Putamen (tissue), 1 donor: ENCODE results near the gene CA7.
"Not testable (repeated sequence)": the region's sequence is repeated elsewhere in the genome, so short reads cannot be mapped to it uniquely, and the experiment has no call there.

ENCODE experiments used
- DNase-seq: peaks from one replicate; pipeline ENCODE4 v3.0.0-alpha.2; 2016; ENCODE audit warnings: low spot score

The CA7 gene

GRCh38 chr16:66846831-66847230 is 2.6 kb downstream of the CA7 start:
- no peak for DNase-seq

DNA sequence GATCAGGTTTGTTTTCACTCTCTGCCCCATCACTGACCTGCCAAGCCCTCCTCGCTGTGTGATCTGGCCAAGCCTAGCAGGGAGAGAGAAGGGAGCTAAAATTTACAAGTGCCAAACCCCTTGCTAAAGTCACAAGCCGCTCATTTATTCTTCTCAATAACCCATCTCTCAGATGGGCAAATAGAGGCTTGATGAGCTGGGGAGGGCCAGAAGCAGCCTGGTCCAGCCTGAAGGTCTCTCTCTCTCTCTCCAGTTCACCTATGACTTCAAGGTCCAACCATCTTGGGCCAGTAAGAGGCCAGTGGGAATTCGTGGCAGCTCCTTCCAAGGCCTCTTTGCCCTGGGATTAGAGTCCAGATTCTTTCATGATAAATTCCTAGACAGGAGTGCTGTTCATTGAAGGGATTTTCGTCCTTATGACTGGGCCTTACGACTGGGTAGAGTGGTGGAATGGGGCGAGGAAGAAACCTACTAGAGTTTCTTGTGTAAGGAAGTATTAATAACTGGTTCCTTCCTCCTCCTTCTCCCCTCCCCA is 3.4 kb downstream of the CA7 start:
- no peak for DNase-seq

- no peak for DNase-seq
These were observed 4.0 kb downstream of the CA7 start for GRCh38 chr16:66848172-66848571.

GRCh38 chr16:66849021-66849420 is 4.8 kb downstream of the CA7 start:
- DNase-seq, result no peak

- no peak for DNase-seq
These were observed 5.3 kb downstream of the CA7 start for GRCh38 chr16:66849549-66849948.

- no peak for DNase-seq
These were observed 6.1 kb downstream of the CA7 start for GRCh38 chr16:66850115-66850815.

DNA sequence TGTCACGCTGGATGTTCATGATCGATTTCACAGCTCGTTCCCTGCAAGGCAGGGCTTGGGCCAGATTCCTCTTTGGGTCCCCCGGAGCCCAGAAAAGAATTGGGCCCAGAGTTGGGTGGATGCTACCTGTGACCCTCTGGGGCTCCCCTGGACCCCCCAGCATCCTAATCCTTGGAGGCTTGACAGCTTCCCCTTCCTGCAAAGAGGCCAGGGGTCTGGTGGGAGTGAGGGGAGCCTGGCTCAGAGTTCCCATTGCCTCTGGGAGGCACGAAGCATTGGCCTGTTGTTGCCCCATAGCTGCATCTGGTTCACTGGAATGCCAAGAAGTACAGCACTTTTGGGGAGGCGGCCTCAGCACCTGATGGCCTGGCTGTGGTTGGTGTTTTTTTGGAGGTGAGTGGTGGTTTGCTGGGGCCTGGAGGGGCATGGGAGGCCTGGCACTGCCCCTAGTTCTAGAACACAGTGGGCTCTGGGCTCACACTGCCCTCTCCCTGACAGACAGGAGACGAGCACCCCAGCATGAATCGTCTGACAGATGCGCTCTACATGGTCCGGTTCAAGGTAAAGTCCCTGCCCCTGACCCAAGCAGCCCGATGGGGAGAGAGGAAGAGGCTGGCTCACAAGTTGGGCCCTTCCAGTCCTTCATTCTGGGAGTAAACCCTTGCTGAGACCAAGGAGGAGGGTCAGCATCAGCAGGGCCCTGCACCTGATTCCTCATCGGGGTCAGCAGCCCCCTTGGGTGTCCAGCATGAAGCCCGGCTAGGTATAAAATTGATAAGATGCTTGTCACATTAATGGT is 7.2 kb downstream of the CA7 start:
- no peak for DNase-seq

DNA sequence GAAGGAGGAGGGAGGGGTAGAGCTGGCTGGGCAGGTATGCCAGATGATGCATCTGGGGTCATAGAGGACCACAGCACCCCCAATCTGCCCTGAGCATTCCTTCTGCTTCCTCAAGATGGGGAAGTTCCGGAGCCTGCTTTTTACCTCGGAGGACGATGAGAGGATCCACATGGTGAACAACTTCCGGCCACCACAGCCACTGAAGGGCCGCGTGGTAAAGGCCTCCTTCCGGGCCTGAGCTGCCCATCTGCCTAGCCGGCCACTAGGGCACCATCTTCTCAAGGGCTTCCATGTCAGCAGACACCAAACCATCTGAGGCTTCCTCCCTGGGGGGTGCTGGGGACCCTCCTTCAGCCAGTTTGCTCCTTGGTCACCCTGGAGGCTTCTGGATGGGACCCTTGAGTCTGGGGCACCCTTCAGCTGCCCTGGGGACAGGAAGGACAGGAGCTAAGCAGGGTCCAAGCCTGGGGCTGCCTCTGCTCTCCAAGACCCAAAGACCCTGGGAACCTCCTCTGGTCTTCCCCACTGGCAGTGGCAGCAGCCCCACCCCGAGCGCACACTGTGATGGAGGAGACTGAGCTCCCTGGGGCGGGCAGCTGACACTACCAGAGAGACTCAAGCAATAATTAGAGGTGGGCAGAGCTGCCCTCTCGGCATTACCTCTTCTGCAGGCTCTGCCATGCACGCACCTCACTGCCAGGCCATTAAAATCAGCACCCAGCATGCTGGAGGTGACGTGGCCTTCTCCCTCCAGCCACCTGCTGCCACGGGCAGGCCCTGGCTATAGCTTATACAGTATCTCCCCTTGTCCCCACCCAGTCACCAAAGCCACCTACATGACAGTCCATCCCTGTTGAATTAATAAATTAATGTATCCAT is 9.3 kb downstream of the CA7 start:
- no peak for DNase-seq

DNA sequence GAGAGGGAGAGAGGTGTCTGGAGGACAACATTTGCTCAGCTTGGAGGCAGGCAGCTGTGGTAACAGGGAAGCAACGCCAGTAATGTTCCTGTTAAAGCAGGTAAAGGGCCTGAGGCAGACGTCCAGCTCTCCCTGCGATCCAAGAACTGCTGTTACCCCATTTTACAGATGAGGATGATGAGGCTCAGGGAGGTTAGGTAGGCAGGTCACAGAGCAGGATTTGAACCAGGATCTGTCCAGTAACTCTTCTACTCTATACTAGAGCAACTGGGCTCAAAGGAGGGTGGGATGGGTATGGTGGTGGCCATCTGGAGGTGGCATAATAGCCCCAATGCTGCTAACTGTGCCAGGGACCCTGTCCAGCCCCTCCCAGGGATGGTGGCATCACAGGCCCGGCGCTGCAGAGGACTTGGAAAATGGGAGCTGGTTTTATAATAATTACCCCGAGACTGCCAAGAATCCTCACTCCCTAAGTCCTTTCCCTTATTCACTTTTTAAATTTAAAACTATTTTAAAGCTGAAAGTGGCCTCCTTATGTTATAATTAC is 12.0 kb downstream of the CA7 start:
- no peak for DNase-seq

GRCh38 chr16:66856801-66857200 is 12.6 kb downstream of the CA7 start:
- DNase-seq, result no peak

DNA sequence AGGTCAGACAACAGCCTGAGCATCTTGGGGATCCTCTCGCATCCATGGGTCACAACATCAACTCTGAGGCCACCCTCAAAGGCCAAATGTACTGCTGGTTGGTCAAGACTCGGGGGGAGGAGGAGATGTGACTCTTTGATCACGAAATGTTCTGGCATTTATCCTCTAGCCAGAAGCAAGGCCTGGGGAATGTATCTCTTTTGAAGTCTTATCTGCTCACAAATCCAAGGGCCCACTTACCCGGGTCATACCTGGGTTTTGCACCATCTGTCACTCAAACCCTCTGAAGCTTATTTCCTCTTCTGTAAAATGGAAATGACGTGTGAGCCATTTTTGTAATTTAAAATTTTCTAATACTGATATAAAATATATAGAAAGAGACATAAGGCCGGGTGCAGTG is 13.2 kb downstream of the CA7 start:
- DNase-seq, result no peak

DNA sequence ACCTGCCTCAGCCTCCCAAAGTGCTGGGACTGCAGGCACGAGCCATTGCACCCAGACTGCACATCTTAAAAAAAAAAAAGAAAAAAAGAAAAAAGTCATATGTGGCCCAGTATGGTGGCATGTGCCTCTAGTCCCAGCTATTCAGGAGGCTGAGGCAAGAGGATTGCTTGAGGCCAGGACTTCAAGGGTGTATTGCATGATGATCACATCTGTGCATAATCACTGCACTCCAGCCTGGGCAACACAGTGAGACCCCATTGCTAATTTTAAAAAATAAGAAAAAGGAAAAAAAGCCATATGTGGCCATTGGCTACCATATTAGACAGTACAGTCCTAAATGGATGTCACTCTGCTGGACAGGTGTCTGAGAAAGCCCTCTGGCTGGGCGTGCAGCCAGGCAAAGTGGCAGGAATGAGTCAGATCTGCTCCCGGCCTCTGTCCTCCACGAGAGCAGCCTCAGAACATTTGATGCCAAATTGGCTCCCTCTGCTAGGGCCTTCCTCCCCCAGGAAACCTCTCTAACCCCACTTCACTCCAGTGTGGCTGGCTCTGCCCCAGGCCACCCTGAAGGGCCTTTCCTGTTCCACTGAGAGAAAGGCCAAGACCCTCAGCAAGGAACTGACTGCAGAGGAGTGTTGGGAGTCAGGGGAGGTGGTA is 14.7 kb downstream of the CA7 start:
- DNase-seq, result no peak

DNA sequence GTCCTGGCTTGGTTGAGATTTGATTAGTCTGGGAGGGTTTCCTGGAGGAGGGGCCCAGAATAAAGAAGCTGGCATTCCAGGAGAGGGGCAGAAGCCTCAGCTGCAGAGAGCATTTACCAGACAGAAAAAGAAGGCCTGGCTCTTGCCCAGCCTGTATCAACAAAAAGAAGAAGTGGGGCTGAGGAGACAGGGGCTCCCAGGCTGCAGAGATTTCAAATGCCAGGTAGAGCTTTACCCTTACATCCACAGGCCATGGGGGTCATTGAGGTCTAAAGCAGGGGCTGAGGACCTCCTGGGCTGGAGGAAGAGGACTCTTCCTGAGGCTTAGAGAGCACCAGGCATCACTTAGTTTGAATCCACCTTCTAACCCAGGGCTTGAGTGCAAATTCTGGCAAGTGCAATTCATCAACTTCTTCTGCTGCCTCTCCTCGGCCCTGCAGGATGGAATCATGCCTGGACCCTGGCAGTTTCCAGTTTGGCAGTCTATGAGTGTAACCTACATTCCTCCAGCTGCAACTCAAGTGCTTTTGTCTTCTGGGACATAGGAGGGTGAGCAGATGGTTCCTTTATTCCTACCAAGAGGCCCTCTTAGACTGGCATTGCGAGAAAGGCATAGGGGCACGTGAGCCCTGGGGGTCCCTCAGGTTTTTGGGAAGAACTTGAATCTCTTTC is 15.3 kb downstream of the CA7 start:
- DNase-seq, result no peak

DNA sequence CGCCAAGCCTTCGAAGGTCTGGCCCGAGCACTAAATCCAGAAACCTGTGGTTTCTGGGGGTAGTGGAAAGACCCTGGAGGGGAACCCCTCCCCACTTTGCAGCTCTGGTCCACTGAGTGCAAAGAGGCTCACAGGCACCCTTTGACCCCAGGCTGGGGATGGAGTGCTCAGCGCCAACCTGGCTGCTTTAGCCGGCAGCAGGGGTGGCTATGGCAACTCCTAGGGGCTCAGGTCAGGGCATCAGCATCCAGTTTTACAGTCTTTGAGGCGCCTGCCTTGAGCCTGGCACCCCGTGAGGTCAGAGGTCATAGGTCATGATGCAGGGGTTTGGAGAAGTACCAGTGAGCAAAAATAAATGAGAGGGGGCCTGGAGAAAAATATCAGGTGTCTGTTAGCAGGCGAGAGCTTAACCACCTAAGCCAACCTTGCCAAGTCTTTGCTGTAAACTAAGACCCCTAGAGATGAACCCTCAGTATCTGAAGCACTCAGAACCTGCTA is 17.9 kb downstream of the CA7 start:
- DNase-seq, result no peak

DNA sequence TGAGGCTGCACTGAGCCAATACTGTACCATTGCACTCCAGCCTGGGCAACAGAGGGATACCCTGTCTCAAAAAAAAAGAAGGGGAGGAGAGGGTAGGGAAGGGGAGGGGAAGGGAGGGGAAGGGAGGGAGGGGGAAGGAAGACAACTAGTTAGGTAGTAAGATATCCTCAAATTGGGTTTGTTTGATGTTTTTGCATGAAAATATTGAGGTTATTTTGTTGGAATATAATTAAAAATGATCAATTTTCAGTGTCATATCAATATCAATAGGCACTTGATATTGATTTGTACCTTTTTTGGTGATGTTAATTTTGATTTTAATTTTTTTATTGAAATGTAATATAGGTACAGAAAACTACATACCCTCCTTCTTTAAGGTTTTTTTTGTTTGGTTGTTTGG is 19.5 kb downstream of the CA7 start:
- DNase-seq, result no peak

- DNase-seq, result no peak
These were observed 25.2 kb downstream of the CA7 start for GRCh38 chr16:66869424-66869823.

- DNase-seq, result not testable (repeated sequence)
These were observed 27.1 kb downstream of the CA7 start for GRCh38 chr16:66871363-66871762.

DNA sequence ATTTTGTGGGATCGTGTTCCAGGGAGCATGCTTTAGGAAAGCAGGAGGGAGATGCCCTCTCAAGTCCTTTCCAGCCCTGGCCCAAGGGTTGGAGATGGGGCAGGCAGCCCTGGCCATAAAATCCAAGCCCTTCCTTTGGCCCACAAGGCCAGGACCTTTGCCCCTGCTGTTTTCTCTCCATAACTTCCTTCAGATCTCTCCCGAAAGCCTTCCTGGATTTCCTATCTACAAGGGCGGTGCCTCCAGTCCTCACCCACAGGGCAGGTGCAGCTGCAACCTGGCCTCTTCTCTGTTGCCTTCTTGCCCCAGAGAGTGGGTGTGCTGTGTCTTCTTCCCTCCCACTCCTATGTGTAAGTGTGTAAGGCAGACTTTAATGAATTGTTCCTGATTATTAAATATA is 27.6 kb downstream of the CA7 start:
- no peak for DNase-seq

DNA sequence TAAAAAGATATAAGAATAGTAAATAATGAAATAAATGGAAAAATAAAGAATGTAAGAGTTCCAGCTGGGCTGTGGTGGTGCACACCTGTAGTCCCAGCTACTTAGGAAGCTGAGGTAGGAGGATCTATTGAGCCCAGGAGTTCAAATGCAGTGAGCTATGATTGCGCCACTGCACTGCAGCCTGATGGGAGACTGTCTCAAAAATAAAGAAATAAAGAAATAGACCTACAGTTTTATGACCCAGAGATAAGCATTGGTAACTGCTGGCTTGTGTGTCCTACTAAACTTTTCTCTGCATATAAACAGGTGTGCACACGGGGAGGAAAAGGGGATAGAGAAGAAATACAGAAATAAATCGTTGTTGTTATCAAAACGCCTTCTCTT is 28.3 kb downstream of the CA7 start:
- no peak for DNase-seq

- peak; percentile 76 for DNase-seq
These were observed 28.9 kb downstream of the CA7 start for GRCh38 chr16:66872943-66873684.
